Lower leg skin (tissue), 4 donors: ENCODE data around the gene CIDEB. TPM values are rescaled to one million over a fixed set of nuclear protein-coding genes. Genes with fewer than 3 reads are reported as not detected.

ENCODE experiments used
- DNase-seq, 2 donors: peaks; one replicate each; pipeline ENCODE4 v3.0.0-alpha.2; 2019; ENCODE audit warnings: low spot score in 2 of 2
- H3K4me3 ChIP-seq: fragments of 200-600 bp; sonication (generic); 2 replicates; pipeline ENCODE4 v1.5.1; 2017; ENCODE audit warnings: mild to moderate bottlenecking, low read depth; ENCODE audit not compliant: poor library complexity, severe bottlenecking
- POLR2A ChIP-seq, 2 donors: fragments of 450-650 bp; IDR thresholded peaks; one replicate each; pipeline ENCODE4 v1.6.1; 2016 to 2017; ENCODE audit warnings: antibody characterized with exemption in 2 of 2, mild to moderate bottlenecking in 1 of 2, moderate library complexity in 1 of 2
- WGBS, 2 donors: methylation state at CpG; one replicate each; pipeline ENCODE4 v1.1.5; 2018; 5-methylcytosine and 5-hydroxymethylcytosine counted together
- intact Hi-C: fragments of 100-400 bp; cut with DNase I; formaldehyde crosslinking; loops from one replicate; pipeline ENCODE4 v1.15.0; 2023; ENCODE audit warnings: low total_unique reads
- total RNA-seq, 4 donors: library from RNA; depleted of rRNA; stranded (reverse); fragments of >200 nt; gene quantifications; one replicate each; pipeline ENCODE4 v1.1.0, GENCODE V29; 2016
- TF ChIP-seq, protein P1 (sequence below), 3 donors: fragments of 450-650 bp; IDR thresholded peaks; one replicate each; pipeline ENCODE4 v1.5.1; 2016; ENCODE audit warnings: antibody characterized with exemption in 3 of 3, mild to moderate bottlenecking in 3 of 3, moderate library complexity in 2 of 3

The CIDEB gene
- total RNA-seq, 4 donors from 2014 or later: 10.6 to 29.8 (median 25.1) TPM

DNA sequence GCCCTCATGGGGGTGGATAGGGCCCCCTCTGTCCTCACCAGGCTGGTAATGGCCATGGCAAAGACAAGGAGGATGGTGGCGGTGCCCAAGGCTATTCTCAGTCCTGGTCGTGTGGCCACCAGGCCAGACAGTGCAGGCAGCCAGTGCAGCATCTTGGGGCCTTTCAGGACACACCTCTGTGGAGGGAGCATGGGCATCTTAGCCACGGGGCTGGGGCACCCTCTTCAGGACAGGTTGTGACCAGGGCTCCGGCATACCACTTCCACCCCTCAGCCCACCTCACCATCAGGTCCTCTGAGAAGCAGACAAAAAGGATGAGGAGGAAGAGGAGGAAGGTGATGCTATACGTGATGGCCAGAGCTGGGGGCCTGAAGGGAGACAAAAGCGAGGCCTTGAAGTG is 16.2 kb upstream of the CIDEB start:
- intact Hi-C loops: no loop called here
- no peak overlapping the region for H3K4me3 ChIP-seq
- WGBS, 2 donors: 80 to 81% methylated on average over 6 of the region's 6 CpGs

DNA sequence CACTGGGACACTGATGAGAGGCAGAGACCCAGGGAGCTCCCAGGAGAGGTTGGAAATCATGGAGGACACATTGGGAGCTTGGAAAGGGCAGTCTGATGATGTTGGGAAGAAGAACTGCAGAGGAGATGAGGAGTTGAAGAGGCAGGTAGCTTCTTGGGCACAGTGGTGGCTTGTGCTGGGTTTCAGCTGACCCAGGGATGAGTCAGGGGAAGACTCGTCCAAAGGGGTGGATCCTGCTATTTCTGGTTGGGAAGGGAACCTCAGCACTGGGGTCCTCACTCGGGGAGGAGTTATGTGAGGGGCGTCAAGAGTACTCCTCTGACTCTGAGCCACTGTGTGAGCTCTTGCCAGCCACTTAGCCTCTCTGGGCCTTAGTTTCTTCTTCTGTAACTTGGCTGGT is 15.6 kb upstream of the CIDEB start:
- TF ChIP-seq, protein P1, sequence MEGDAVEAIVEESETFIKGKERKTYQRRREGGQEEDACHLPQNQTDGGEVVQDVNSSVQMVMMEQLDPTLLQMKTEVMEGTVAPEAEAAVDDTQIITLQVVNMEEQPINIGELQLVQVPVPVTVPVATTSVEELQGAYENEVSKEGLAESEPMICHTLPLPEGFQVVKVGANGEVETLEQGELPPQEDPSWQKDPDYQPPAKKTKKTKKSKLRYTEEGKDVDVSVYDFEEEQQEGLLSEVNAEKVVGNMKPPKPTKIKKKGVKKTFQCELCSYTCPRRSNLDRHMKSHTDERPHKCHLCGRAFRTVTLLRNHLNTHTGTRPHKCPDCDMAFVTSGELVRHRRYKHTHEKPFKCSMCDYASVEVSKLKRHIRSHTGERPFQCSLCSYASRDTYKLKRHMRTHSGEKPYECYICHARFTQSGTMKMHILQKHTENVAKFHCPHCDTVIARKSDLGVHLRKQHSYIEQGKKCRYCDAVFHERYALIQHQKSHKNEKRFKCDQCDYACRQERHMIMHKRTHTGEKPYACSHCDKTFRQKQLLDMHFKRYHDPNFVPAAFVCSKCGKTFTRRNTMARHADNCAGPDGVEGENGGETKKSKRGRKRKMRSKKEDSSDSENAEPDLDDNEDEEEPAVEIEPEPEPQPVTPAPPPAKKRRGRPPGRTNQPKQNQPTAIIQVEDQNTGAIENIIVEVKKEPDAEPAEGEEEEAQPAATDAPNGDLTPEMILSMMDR (IDR thresholded peaks at IDR 0.05): no peak
- TF ChIP-seq POLR2A (IDR thresholded peaks at IDR 0.05): no peak
- intact Hi-C loops: no loop called here
- DNase-seq: no peak
- H3K4me3 ChIP-seq: no peak overlapping the region
- 54 to 55% methylated on average over 3 of the region's 3 CpGs for WGBS, 2 donors

More for the DNA sequence above, 16.2 kb upstream of the CIDEB start:
- DNase-seq: no peak
- TF ChIP-seq POLR2A (IDR thresholded peaks at IDR 0.05): no peak
- TF ChIP-seq, protein P1 (IDR thresholded peaks at IDR 0.05): no peak

DNA sequence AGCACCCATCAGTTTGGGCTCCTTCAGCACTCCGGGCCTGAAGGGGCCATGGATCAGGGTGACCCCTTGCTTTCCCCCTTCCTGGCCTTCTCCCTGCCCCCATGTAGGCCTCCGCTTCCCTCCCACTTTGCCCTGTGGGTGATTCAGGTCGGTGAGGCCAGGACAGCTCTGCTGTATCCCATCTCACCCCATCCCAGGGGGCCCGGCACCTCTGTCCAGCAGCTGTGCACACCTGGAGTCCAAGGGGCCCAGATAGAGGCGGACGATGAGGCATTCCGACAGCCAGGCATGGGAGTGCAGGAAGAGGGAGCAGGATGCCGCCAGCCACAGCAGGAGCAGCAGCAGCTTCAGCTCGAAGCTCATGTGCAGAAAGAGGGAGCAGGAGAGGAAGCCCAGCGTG is 14.9 kb upstream of the CIDEB start:
- intact Hi-C loops: no loop called here
- no peak for TF ChIP-seq POLR2A (IDR thresholded peaks at IDR 0.05)
- TF ChIP-seq, protein P1 (IDR thresholded peaks at IDR 0.05): no peak
- no peak overlapping the region for H3K4me3 ChIP-seq
- WGBS, 2 donors: 84 to 86% methylated on average over 8 to 10 of the region's 10 CpGs
- no peak for DNase-seq

DNA sequence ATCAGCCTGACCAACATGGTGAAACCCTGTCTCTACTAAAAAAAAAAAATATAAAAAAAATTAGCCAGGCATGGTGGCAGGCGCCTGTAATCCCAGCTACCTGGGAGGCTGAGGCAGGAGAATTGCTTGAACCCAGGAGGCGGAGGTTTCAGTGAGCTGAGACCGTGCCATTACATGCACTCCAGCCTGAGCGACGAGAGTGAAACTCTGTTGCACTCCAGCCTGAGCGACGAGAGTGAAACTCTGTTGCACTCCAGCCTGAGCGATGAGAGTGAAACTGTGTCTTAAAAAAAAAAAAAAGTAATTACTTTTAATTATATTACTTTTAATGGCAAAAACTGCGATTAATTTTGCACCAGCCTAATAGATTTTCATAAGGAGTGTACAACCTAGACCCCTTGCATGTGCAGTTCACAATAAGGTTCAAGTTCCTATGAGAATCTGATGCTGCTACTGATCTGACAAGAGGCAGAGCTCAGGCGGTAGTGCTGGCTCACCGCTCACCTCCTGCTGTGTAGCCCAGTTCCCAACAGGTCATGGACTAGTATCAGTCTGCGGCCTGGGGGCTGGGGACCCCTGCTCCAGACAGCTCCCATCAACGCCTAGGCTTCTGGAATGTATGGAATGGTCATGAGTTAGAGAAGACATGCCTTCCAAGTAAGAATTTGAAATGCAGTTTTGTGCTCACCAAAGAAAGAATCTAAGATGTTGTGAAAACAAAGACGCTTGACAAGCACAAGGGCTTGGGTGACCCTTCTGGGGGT is 13.6 kb upstream of the CIDEB start:
- TF ChIP-seq, protein P1 (IDR thresholded peaks at IDR 0.05): no peak
- no peak for TF ChIP-seq POLR2A (IDR thresholded peaks at IDR 0.05)
- no peak for DNase-seq
- intact Hi-C loops: no loop called here
- 89 to 92% methylated on average over 14 of the region's 14 CpGs for WGBS, 2 donors
- H3K4me3 ChIP-seq: no peak overlapping the region

DNA sequence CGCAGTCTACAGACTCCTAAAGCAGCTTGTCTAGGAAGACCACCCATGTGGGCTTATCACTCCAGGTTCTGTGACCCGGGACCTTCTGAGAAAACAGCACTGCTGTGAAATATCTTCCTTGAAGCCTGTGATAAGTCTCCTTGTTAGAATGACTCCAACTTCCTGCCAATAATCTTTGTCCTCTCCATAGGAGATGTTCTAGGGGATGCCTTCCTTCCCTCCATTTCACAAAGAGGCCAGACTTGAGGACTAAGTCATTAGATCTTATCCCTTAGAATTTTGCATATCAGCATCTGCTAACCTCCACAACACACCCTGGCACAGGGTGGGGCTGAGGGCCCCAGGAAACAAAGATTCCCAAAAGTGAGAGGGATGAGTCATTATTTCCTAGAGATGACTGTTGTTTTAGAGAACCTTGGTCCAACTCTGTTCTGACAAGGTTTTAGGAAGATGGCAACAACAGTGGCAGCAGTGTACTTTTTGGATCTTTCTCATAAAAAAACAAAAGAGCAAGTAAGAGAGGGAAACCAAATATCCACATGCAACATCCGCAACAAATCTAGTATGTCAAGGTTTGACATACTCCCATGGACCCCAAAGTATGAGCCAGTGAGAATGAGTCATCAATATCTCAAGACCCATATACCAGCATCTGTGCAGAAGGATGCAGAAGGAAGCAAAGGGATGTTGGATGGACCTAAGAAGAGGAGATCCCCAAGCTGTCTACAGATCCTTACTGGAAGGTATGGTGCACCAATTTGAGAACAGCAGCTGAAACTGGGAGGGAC is 9.6 kb upstream of the CIDEB start:
- intact Hi-C loops: no loop called here
- TF ChIP-seq, protein P1 (IDR thresholded peaks at IDR 0.05): no peak
- no peak for DNase-seq
- no peak overlapping the region for H3K4me3 ChIP-seq
- 58 to 71% methylated on average over 3 of the region's 3 CpGs for WGBS, 2 donors
